Measurements from ENCODE around the gene CHAT. TPM values are rescaled to one million over a fixed set of nuclear protein-coding genes. Genes with fewer than 3 reads are reported as not detected.

The CHAT gene
- total RNA-seq, 2 donors from 2014 or later, result not detected

DNA sequence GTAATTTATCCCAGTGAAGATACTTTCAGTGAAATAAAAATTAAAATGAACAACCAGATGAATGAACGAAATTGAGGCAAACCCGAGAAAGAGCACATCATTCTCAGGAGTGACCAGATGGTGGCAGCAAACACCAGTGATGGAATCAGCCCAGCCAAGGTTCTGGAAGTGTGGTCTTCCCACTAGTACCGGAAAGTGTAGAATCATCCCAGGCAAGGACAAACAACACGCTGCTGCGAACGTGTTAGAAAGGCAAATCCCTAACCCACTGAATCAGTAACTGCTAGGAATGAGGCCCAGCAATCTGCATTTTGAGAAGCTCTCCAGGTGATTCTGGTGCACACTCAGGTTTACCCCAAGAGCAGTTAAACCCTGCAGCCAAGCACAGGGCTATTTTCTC lies 19.2 kb upstream of the CHAT start:
- ATAC-seq (peak in 1 of 2 donors; percentile 40), DNase-seq (ENCODE audit: low spot score in 2 of 2) (peak in 1 of 2 donors; percentile 49)
- no peaks in the 10 kb centered on the region for H3K9me3 Mint-ChIP-seq
- H3K36me3 Mint-ChIP-seq, result no peaks in the 10 kb centered on the region
- H3K27ac Mint-ChIP-seq, result no peak overlapping the region

DNA sequence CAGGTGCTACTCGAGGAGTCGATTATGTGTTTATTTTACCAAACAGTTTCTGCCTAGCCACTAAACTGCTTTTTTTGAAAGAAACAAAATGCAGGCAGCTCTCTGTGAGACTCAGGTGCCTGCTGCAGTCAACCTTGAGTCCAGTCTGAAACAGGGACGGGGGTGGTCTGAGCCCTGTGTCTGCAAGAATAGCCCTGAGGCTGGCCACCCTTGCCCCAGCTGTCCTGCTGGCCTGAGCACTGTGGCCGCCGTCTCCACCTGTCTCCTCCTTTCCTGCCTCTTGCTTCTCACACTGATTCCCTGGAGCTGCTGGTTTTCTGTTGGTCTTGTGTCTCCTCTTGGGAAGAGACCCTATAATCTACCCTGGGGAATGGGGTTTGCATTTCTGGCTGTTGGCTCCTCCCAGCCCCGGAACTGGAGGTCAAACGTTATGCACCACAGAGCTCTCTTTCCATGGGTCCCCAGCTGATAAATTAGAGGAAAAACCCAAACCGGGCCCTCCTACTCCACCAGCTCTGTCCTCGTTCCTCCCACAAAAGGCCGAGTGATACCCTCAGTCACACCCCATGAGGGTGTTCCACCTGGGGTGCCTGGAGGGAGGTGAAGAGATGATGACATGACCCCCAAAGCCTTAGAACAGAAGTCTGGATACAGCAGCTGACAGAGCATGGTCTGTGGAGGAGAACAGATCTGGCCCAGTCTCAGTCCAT lies 18.7 kb upstream of the CHAT start:
- H3K27ac Mint-ChIP-seq, result no peak overlapping the region
- no peaks in the 10 kb centered on the region for H3K36me3 Mint-ChIP-seq
- peak in 1 of 2 donors; percentile 38 for DNase-seq (ENCODE audit: low spot score in 2 of 2)
- no peak for ATAC-seq
- no peaks in the 10 kb centered on the region for H3K9me3 Mint-ChIP-seq

DNA sequence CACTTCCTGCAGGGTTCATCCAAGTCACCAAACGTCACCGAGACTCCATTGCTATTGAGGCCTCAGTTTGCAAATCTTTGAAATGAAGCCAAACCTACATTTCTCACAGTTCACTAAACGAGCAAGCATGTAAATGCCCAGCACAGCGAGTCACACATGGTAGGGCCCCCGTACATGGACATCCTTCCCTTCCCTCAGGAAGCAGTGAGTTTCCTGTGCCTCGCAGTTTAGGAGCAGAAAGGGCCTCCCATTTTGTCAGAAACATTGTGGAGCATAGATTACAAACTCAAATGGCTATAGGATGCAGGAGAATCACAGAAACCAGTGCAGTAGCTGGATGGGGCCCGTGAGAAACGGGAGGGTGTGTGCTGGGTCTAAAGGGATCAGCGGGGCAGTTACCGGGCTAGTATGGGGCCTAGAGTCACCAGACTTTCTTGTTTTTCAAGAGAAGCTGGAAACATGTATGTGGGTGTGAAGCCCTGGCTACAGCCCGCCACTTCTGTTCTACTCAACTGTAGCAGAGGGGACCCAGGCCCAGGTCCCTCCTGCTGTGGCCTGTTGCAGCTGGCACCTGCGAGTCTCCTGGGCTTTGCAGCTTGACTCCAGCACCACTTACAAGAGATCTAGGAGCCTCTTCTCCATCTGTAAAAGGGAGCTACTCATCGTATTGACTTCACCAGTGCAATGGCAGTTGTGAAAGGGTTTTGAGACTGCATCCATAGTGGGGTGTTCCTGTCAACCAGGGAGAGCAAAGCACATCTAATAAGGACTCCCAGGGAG lies 17.9 kb upstream of the CHAT start:
- ATAC-seq (no peak), DNase-seq (ENCODE audit: low spot score in 2 of 2) (peak in 1 of 2 donors; percentile 13)
- H3K9me3 Mint-ChIP-seq, result no peaks in the 10 kb centered on the region
- no peaks in the 10 kb centered on the region for H3K36me3 Mint-ChIP-seq
- H3K27ac Mint-ChIP-seq, result no peak overlapping the region

DNA sequence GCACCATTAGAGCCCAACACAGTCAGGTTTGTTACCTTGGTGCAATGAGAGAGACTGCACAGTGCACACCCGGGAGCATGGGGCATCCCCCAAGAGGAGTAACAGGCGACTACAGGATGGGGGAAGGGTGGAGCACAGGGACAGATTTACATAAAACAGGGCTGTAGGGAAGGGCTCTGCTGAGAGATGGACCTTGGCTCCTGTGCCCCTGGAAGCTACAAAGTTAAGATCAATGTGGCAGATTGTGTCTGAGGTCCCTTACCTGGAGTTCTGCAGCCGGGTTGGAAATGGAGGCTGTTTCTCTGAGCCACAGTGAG lies 17.4 kb upstream of the CHAT start:
- ATAC-seq (no peak), DNase-seq (ENCODE audit: low spot score in 2 of 2) (peak in 1 of 2 donors; percentile 20)
- no peak overlapping the region for H3K27ac Mint-ChIP-seq
- no peaks in the 10 kb centered on the region for H3K36me3 Mint-ChIP-seq
- H3K9me3 Mint-ChIP-seq, result no peaks in the 10 kb centered on the region

DNA sequence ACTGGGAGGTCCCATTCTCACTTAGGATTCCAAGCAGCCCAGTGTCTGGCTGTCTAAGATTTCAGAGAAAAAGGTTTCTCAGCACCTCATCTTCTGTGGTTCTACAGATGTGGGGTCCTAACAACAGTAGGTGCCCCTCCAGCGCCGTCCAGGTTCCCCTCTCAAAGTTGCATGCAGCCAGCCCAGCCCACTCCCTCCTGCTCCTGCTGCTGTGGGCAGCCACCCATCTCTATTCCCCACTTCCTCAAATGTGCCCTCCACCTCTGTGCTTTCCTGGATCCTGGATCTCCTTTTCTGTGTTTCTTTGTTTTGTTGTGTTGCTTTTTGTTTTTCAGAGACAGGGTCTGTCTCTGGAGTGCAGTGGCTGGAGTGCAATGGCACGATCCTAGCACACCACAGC lies 17.0 kb upstream of the CHAT start:
- Mint-ChIP-seq H3K27ac (no peak overlapping the region), H3K36me3 (no peaks in the 10 kb centered on the region), H3K9me3 (no peaks in the 10 kb centered on the region)
- DNase-seq (ENCODE audit: low spot score in 2 of 2), result no peak
- ATAC-seq, result no peak

DNA sequence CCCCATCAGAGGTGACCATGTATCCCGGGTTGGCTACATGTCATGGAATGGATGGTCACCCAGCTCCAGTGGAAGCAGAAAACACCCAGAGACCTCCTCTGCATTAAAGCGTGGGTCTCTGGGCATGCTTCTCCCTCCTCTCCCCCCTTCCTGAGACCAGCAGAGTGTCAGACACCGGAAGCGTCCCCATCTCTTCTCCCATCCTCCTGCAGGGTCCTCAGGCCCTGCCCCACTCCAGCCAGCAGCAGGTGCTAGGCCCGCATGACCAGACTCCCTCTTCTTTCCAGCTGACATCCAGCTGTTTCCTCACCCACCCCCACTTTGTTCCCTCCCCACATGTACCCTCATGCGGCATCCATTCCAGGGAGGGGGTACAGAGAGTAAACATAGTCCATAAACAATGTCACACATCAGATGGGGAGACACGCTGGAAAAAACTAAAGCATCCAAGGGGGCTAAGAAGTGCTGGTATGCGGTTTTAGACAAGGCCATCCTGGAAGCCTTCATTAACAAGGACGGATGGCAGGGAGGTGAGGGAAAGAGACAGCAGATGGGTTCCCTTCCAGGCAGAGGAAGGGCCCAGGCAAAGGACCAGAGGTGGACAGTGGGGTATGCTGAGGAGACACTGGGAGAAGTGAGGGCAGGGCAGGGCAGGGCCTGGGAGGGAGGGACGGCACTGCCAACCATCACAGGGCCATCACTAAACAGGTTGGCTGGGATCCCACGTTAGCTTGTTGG lies 16.2 kb upstream of the CHAT start:
- peak in 1 of 2 donors; percentile 25 for DNase-seq (ENCODE audit: low spot score in 2 of 2)
- Mint-ChIP-seq H3K9me3 (no peaks in the 10 kb centered on the region), H3K27ac (no peak overlapping the region), H3K36me3 (no peaks in the 10 kb centered on the region)
- no peak for ATAC-seq

DNA sequence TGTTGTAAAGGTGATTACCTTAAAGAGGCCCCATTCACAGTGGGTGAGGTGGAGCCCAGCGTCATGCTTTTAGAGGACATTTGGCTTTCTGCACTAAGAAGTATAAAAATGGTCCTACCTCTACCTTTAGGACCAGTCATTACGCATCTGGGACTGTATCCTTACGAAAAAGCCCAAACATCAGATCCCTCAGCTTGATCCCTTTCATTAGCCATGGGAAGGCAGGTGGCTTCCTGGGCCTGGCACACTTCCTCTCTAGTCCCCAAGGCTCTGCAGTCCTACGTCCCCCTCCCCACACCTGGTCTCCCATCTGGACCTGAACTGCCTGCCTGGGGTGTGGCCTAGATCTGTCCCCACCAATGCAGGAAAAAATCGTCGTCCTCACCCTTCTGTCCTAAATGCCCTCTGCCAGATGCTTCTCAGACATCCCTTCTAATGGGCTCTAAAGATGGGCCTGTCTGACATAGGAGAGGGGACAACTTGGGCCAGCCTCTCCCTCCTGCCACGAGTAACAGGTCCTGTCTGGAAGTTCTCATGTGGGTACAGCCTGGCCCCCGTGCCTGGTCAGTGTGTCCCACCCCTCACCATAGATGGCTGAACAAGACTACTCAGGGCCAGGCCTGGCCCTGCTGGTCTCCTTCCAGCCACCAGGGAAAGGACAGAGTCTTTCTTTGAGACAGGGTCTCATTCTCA lies 15.5 kb upstream of the CHAT start:
- ATAC-seq (no peak), DNase-seq (ENCODE audit: low spot score in 2 of 2) (peak in 1 of 2 donors; percentile 31)
- no peak overlapping the region for H3K27ac Mint-ChIP-seq
- no peaks in the 10 kb centered on the region for H3K9me3 Mint-ChIP-seq
- no peaks in the 10 kb centered on the region for H3K36me3 Mint-ChIP-seq

DNA sequence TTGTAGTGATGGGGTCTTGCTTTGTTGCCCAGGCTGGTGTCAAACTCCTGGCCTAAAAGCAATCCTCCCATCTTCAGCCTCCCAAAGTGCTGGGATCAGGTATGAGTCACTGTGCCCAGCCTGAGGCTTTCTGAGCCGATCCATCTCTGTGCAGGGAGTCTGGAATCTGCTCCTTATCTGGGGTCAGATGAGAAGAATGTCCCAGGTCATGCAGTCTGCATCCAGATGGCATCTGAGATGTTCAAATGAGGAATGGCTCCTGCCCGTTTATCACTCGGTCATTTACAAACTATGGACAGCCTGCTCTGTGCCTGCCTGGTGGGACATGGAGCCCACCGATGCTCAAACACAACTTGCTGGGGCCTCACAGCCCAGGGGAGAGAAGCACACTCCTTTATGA lies 14.9 kb upstream of the CHAT start:
- DNase-seq (ENCODE audit: low spot score in 2 of 2), result no peak
- Mint-ChIP-seq H3K36me3 (no peaks in the 10 kb centered on the region), H3K27ac (no peak overlapping the region), H3K9me3 (no peaks in the 10 kb centered on the region)
- no peak for ATAC-seq

DNA sequence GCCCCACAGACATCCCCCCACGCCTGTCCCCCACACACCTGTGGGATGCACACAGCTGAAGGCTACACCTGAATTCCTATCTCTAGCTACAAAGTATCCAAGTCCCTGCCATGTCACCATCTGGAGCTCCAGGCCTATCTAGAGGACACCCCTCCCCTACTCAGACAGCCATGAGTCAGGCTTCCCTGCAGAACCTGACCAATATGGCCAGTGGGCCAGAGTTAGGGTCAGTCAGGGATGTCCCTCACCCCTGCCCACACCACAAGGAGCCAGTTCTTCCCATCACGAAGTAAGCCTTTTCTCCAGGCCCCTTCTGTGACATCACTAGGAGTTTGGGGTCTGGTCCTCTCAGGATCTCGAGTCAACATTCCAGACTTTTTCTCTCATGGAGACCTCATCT lies 14.3 kb upstream of the CHAT start:
- ATAC-seq (no peak), DNase-seq (ENCODE audit: low spot score in 2 of 2) (no peak)
- no peak overlapping the region for H3K27ac Mint-ChIP-seq
- H3K36me3 Mint-ChIP-seq, result no peaks in the 10 kb centered on the region
- no peaks in the 10 kb centered on the region for H3K9me3 Mint-ChIP-seq

DNA sequence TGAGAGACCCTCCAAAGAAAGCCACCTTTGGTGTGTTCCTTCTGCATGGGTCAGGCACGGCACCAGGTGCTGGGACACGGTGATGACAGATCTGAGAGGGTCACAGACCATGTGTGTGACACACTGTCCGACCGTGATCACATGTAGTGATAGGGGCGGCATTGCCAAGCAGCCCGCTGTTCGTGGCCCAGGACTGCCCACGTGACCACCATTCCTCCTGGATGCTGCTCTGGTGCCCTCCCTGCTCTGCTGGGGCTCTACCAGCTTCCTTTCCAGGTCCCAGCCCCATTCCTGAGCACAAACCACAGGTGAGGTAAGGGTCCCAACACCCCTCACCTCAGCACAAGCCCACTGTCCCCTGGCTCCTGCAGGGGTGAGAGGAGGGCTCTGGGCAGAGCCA lies 13.8 kb upstream of the CHAT start:
- Mint-ChIP-seq H3K27ac (no peak overlapping the region), H3K36me3 (peaks cover 0 to 3% of the 10 kb centered on the region in 2 donors), H3K9me3 (peaks cover 0 to 3% of the 10 kb centered on the region in 2 donors)
- ATAC-seq (no peak), DNase-seq (ENCODE audit: low spot score in 2 of 2) (peak in 1 of 2 donors; percentile 18)

DNA sequence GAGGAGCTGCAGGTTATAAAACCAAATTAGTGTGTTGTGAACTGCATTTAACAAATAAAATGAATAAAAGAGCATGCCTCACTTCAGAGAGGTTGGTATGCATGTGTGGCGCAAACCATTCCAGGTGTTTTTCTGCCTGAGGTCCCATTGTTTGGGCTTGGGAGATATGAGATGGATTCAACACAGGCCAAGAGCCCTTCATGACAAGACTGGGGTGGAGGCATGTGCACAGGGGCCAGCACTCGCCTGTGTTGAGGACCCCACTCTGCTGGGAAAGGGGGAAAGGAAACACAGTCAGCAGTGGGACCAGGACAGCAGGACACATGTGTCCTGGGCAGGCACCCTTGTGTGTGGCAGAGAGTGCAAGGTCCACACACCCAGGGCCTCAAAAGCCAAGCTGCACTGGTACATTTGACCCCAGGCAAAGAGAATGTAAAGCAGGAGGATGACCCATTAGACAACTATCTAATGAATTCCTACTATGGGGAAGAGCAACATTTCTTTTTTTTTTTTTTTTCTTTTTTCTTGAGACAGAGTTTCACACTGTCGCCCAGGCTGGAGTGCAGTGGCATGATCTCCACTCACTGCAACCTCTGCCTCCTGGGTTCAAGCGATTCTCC lies 12.9 kb upstream of the CHAT start:
- no peak for DNase-seq (ENCODE audit: low spot score in 2 of 2)
- H3K27ac Mint-ChIP-seq, result no peak overlapping the region
- H3K9me3 Mint-ChIP-seq, result peaks cover 0 to 8% of the 10 kb centered on the region in 2 donors

DNA sequence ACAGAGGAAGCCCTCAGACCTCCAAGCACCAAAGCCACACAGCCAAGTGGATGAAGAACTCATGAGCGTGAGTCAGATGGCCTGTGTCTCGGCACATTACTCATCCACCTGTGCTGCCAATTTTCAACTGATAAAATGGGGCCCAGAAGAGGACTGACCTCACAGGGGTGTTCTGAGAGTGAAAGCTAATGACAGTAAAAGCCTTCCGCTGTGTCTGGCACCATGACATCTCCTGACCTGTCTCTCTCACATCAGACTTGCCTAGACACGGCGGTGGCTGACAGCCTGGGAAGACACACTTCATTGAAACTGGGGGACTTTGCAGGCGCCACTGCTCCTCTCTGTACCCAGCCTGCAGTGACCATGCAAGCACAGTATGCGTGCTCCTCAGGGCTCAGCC lies 12.0 kb upstream of the CHAT start:
- DNase-seq (ENCODE audit: low spot score in 2 of 2) (no peak), ATAC-seq (peak in 1 of 2 donors; percentile 39)
- H3K27ac Mint-ChIP-seq, result no peak overlapping the region
- H3K9me3 Mint-ChIP-seq, result peaks cover 0 to 8% of the 10 kb centered on the region in 2 donors
- H3K36me3 Mint-ChIP-seq, result peaks cover 0 to 4% of the 10 kb centered on the region in 2 donors

More for the DNA sequence above, 12.9 kb upstream of the CHAT start:
- H3K36me3 Mint-ChIP-seq, result peaks cover 0 to 4% of the 10 kb centered on the region in 2 donors
- no peak for ATAC-seq

DNA sequence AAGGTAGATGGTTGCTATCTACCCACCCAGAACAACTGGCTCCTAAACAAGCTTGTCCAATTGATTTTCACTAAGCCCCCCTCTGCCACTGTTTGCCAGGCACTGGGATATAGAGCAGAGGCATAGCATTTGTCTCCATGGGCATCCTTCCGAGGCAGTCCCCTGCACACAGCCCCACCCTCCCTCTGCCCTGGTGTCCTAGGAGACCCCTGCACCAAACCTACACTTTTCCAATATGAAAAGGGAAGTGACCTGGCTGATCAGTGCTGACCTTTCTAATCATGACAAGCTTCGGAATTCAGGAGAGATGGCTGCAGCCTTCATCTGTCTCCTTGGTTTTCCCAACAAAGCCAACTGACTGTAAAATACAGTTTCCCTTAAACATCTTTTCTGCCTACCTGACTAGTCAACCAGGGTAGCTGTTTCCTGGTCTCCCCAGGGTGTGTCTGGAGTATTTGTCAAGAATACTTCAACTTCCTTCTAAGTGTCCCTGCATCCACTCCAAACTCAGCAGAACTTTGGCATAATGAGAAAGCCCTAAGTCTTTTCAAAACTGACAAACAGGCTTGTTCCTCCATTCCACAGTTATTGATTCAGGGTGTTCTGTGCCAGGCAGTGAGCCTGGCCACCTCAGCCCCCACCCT lies 11.3 kb upstream of the CHAT start:
- no peak for ATAC-seq
- no peak overlapping the region for H3K27ac Mint-ChIP-seq

DNA sequence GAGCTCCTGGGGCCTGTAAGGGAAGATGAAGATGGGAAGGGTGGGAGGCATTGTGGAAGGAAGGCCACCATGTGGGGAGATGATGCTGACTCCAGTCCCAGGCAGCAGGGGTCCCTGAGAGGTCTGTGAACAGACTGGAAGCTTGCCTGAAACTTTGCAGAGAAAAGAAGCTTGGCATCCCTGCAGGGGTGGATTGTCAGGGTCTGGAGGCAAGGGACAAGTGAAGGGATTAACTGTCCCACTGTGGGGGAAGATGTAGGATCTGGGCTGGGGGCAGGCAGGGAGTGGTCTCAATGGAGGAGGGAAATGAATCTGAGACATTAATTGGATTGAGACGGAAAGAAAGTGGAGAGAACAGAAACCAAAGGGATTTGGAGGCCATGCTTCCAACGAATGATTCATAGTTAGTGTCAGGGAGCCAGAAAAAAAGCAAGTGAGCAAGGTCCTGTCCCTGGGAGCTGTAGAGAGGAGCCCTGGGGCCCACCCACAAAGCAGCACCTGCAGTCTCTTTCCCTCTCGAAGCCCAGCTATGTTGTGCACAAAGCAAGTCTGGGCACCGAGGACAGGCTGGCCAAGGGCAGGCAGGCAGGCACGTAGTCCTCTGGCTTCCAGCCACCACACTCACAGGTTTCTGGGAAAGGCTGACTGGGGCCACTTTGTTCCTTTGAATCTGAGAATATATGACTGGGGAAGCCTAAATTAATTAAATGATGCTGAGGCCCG lies 8.5 kb upstream of the CHAT start:
- H3K9me3 Mint-ChIP-seq, result peaks cover 0 to 11% of the 10 kb centered on the region in 2 donors
- H3K36me3 Mint-ChIP-seq, result peaks cover 0 to 14% of the 10 kb centered on the region in 2 donors
- no peak overlapping the region for H3K27ac Mint-ChIP-seq
- ATAC-seq (no peak), DNase-seq (ENCODE audit: low spot score in 2 of 2) (peak in 1 of 2 donors; percentile 14)

More for the DNA sequence above, 11.3 kb upstream of the CHAT start:
- Mint-ChIP-seq H3K9me3 (peaks cover 0 to 8% of the 10 kb centered on the region in 2 donors), H3K36me3 (peaks cover 0 to 9% of the 10 kb centered on the region in 2 donors)
- no peak for DNase-seq (ENCODE audit: low spot score in 2 of 2)

DNA sequence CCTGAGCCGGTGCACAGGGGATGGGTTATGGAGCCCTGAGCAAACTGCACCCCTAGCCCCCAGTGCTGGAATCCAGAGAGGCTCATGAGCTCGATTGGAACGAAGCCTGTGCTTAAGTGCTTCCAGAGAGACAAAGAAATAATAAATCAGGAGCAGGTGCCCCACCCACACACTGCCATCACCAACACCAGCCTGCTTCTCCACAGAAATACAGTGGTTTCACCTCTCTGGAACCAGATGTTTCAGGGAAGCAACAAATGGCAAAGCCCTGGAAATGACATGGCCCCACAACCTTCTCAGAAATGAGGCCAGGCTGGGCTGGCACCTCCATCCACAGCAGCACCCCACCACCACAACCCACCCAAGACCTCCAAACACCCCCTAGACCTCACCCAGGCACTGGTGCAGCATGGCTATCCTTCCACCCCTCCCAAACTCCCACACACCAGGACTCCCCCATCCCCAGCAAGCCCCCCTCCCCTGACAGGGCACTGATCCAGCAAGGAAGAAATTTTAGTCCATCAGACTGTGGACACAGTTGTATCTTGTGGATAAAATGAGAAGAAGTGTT lies 7.8 kb upstream of the CHAT start:
- no peak overlapping the region for H3K27ac Mint-ChIP-seq
- peaks cover 0 to 11% of the 10 kb centered on the region in 2 donors for H3K9me3 Mint-ChIP-seq
- DNase-seq (ENCODE audit: low spot score in 2 of 2) (no peak), ATAC-seq (no peak)
- peaks cover 0 to 14% of the 10 kb centered on the region in 2 donors for H3K36me3 Mint-ChIP-seq
